Calu3 (cell line): ENCODE measurements around the gene CCDC91. TPM values are rescaled to one million over a fixed set of nuclear protein-coding genes. Genes with fewer than 3 reads are reported as not detected.

Experiments used
- BruUV-seq: library from RNA; stranded (reverse); fragments of 400-500 nt; replicated peaks from 2 replicates; lab custom pipeline; 2021; lab: Mats Ljungman, UMichigan
- CTCF ChIA-PET: fragments of 300-600 bp; sonication (Branson Sonifier 250); formaldehyde crosslinking; loops from one replicate; lab custom pipeline; 2022; ENCODE audit warnings: antibody characterized with exemption; lab: Charles Lee
- DNase-seq: peaks from one replicate; pipeline ENCODE4 v3.0.0; 2022
- H3K27ac Mint-ChIP-seq: one replicate; pipeline ENCODE4 v1.8.0; 2022; ENCODE audit warnings: mixed read lengths; ENCODE audit not compliant: unreplicated experiment
- H3K27me3 Mint-ChIP-seq: one replicate; pipeline ENCODE4 v1.8.0; 2022; ENCODE audit warnings: mixed read lengths; ENCODE audit not compliant: unreplicated experiment
- H3K36me3 Mint-ChIP-seq: one replicate; pipeline ENCODE4 v1.8.0; 2022; ENCODE audit warnings: mild to moderate bottlenecking, moderate library complexity, mixed read lengths; ENCODE audit not compliant: insufficient read depth, unreplicated experiment
- H3K4me1 Mint-ChIP-seq: one replicate; pipeline ENCODE4 v1.8.0; 2022; ENCODE audit warnings: mild to moderate bottlenecking, low read depth, mixed read lengths; ENCODE audit not compliant: unreplicated experiment
- H3K4me3 Mint-ChIP-seq: one replicate; pipeline ENCODE4 v1.8.0; 2022; ENCODE audit warnings: mild to moderate bottlenecking, low read depth, moderate library complexity, mixed read lengths; ENCODE audit not compliant: unreplicated experiment
- H3K9me3 Mint-ChIP-seq: one replicate; pipeline ENCODE4 v1.8.0; 2022; ENCODE audit warnings: low read depth, mixed read lengths; ENCODE audit not compliant: unreplicated experiment
- CTCF ChIP-seq: fragments of 200-600 bp; IDR thresholded peaks from one replicate; pipeline ENCODE4 v1.8.0; 2022; ENCODE audit warnings: antibody characterized with exemption; ENCODE audit not compliant: unreplicated experiment
- intact Hi-C: fragments of 100-400 bp; cut with micrococcal nuclease; formaldehyde crosslinking; loops from one replicate; pipeline ENCODE4 v1.10.0; 2022; ENCODE audit not compliant: unreplicated experiment
- total RNA-seq: library from RNA; stranded (reverse); gene quantifications from 2 replicates; pipeline ENCODE4 v1.2.3, GENCODE V29; 2022

The CCDC91 gene
- total RNA-seq, 1 experiment from 2014 or later, result 25.6 TPM

- TF ChIP-seq CTCF, result no peak
- BruUV-seq, result no TSS peak
- intact Hi-C loops, result no loop called here
- H3K27ac Mint-ChIP-seq, result no peak overlapping the region
- H3K27me3 Mint-ChIP-seq, result no peaks in the 10 kb centered on the region
- no peaks in the 10 kb centered on the region for H3K36me3 Mint-ChIP-seq
- CTCF ChIA-PET, result no interaction called here
- H3K4me3 Mint-ChIP-seq, result no peak overlapping the region
- DNase-seq, result no peak
- peaks cover 4% of the 10 kb centered on the region for H3K4me1 Mint-ChIP-seq
- no peaks in the 10 kb centered on the region for H3K9me3 Mint-ChIP-seq
These were observed 30.6 kb upstream of the CCDC91 start for GRCh38 chr12:28159688-28160087.

GRCh38 chr12:28161697-28162096, 28.6 kb upstream of the CCDC91 start:
- no peak overlapping the region for H3K4me3 Mint-ChIP-seq
- H3K27ac Mint-ChIP-seq, result no peak overlapping the region
- H3K4me1 Mint-ChIP-seq, result peaks cover 13% of the 10 kb centered on the region
- intact Hi-C loops, result no loop called here
- no TSS peak for BruUV-seq
- CTCF ChIA-PET, result no interaction called here
- no peaks in the 10 kb centered on the region for H3K9me3 Mint-ChIP-seq
- no peaks in the 10 kb centered on the region for H3K36me3 Mint-ChIP-seq
- TF ChIP-seq CTCF, result no peak
- no peak for DNase-seq
- no peaks in the 10 kb centered on the region for H3K27me3 Mint-ChIP-seq

- DNase-seq, result no peak
- no peak for TF ChIP-seq CTCF
- CTCF ChIA-PET, result no interaction called here
- H3K9me3 Mint-ChIP-seq, result no peaks in the 10 kb centered on the region
- peaks cover 13% of the 10 kb centered on the region for H3K4me1 Mint-ChIP-seq
- no peak overlapping the region for H3K27ac Mint-ChIP-seq
- H3K27me3 Mint-ChIP-seq, result no peaks in the 10 kb centered on the region
- no peak overlapping the region for H3K4me3 Mint-ChIP-seq
- H3K36me3 Mint-ChIP-seq, result no peaks in the 10 kb centered on the region
- no TSS peak for BruUV-seq
- intact Hi-C loops, result no loop called here
These were observed 27.6 kb upstream of the CCDC91 start for GRCh38 chr12:28162697-28163096.

GRCh38 chr12:28164644-28165275, 25.5 kb upstream of the CCDC91 start:
- CTCF ChIA-PET, result interaction anchor here (0.8 kb wide), 1 partner anchor 405 kb away, joined by 3 read pairs; no protein-coding TSS in a partner anchor
- TF ChIP-seq CTCF, result no peak

More at GRCh38 chr12:28164644-28165275, 25.5 kb upstream of the CCDC91 start:
- H3K36me3 Mint-ChIP-seq, result no peaks in the 10 kb centered on the region
- no TSS peak for BruUV-seq
- no peak overlapping the region for H3K4me3 Mint-ChIP-seq
- H3K27ac Mint-ChIP-seq, result peak overlapping the region; percentile 21
- peak; percentile 28 for DNase-seq
- peaks cover 13% of the 10 kb centered on the region for H3K4me1 Mint-ChIP-seq
- H3K27me3 Mint-ChIP-seq, result no peaks in the 10 kb centered on the region
- intact Hi-C loops, result no loop called here
- no peaks in the 10 kb centered on the region for H3K9me3 Mint-ChIP-seq
